ENCODE data around the gene SV2C.

- TF ChIP-seq CTCF (IDR thresholded peaks at IDR 0.05) (no peak), POLR2A (IDR thresholded peaks at IDR 0.05) (no peak)
These were observed 220.7 kb downstream of the SV2C start for GRCh38 chr5:76303921-76304320.
